ENCODE measurements around the gene ZNF182.
"Not testable (repeated sequence)": the region's sequence is repeated elsewhere in the genome, so short reads cannot be mapped to it uniquely, and the experiment has no call there.

The ZNF182 gene

GRCh38 chrX:47992669-47993068, 11.1 kb downstream of the ZNF182 start:
- DNase-seq = no peak

DNA sequence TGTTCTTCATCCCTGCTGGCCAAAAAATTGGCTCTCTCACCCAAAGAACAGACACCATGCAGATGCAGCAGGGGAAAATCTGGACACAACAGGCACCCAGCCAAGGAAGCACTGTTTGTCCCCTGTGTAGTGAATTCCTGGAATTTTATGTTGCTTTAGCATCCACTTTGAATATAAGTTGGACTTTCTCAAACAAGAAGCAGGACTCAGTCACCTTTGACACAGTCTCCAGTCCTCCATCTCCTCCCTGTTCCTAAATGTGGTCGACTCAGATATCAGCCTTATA, 11.8 kb downstream of the ZNF182 start:
- no peak for DNase-seq

DNA sequence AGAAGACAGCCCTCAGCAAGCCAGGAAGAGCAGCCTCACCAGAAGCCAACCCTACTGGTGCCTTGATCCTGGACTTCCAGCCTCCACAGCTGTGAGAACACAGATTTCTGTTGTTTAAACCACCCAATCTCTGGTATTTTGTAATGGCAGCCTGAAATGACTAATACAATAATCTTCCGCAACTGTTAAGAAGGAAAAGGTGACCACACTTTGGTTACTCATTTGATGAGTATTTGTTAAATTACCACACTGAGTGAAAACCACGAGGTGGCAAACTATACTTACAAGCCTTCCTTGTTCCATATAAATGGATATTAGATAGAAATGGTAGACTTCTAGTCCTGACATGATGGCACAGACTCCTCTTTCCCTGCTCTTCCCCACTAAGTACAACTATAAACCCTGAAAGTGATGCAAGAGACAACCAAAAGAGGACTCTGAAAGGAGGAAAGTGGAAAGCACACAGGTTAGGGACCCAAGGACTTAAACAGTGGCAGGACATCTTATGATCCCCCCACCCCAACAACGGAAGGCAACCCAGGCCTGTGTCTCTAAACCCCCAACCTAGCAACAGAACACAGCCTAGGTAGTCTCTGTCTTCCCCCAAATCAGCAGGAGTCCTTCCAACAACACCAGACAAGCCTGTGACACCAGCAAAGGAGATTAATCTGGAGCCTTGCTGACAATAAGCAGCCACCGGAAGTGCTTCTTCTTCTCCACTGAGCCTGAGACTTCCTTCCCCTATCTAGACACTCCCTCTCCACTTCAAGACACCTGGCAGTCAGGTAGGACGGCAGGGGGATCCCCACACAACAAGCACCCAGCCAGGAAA, 12.3 kb downstream of the ZNF182 start:
- DNase-seq = peak; percentile 8

GRCh38 chrX:47976254-47977151, 27.3 kb downstream of the ZNF182 start:
- no peak for DNase-seq

- no peak for DNase-seq
Measured at GRCh38 chrX:47973235-47973634, 30.6 kb downstream of the ZNF182 start.

DNA sequence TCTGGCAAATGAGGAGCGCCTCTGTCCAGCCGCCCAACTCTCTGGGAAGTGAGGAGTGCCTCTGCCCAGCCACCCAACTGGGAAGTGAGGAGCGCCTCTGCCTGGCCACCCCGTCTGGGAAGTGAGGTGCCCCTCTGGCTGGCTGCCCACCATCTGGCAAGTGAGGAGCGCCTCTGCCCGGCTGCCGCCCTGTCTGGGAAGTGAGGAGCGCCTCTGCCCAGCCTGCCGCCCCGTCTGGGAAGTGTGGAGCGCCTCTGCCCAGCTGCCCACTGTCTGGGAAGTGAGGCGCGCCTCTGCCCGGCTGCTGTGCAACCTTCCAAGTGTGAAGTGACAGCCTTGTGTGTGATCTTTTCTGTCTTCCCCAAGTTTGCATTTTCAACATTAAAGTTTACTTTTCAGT, 38.3 kb downstream of the ZNF182 start:
- not testable (repeated sequence) for DNase-seq

DNA sequence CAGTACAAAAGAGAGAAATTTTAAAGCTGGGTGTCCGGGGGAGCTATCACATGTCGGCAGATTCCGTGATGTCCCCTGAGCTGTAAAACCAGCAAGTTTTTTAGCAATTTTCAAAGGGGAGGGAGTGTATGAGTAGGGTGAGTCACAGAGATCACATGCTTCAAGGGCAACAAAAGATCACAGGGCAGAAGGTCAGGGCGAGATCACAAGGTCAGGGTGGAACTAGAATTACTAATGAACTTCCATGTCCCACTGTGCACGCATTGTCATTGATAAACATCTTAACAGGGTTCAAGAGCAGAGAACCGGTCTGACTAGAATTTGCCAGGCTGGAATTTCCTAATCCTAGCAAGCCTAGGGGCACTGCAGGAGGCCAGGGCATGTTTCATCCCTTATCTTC, 42.0 kb downstream of the ZNF182 start:
- DNase-seq = not testable (repeated sequence)

GRCh38 chrX:47960406-47960805, 43.4 kb downstream of the ZNF182 start:
- no peak for DNase-seq

GRCh38 chrX:47958761-47959342, 44.9 kb downstream of the ZNF182 start:
- DNase-seq = peak; percentile 43

- DNase-seq = not testable (repeated sequence)
Measured at GRCh38 chrX:47958206-47958605, 45.6 kb downstream of the ZNF182 start.

DNA sequence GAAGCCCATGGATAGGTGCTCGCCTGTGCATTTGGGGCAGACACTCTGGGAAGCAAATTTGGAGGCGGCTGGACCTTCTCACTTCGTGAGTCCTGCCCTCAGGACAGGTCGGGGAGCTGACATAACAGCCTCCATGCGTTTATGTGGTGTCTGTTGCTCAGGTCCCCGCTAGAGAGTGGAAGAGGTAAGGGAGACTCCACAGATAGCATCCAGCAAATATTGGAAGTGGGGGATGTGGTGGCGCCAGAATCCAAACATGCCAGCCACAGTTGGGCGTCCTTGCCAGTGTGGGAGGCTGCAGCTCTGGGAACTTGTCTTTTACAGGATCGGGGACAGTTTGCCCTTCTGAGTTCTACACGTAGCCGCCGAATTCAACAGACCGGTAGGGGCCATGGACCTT, 47.8 kb downstream of the ZNF182 start:
- DNase-seq = no peak

- not testable (repeated sequence) for DNase-seq
Measured at GRCh38 chrX:47955295-47955694, 48.5 kb downstream of the ZNF182 start.

- DNase-seq = no peak
Measured at GRCh38 chrX:47941423-47941822, 62.4 kb downstream of the ZNF182 start.

- no peak for DNase-seq
Measured at GRCh38 chrX:47940448-47940847, 63.3 kb downstream of the ZNF182 start.

- no peak for DNase-seq
Measured at GRCh38 chrX:47936940-47937317, 66.9 kb downstream of the ZNF182 start.

DNA sequence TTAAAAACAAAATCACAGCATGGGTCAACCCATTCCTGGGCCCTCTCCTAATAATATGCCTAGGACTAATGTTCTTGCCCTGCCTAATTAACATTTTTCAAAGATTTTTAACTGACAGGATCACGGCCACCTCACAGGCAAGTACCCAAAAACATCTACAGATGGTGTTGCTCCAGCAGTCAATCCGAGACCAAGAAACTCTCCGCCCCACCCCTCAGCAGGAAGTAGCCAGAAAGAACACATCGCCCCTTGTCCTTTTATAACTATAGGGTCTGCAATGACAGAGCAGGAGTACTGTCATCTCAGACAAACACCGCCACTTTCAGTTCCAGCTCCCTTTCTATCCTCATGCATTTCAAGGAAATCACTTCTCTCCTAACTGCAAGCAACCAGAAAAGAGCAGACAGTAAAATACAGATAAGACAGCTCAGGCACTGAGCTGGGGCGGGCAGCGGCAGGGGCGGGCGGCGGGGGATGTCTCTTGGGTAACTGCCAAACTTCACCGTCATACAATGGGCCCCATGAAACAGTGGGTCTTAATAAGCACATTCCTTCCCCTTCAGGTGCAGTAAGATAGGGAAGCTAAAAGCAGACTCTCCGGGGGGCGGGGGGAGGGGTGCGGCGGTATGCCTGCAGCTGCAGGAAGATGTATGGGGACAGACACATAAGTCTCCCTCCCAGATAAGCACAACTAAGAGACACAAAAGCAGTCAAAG, 67.4 kb downstream of the ZNF182 start:
- DNase-seq = no peak

- no peak for DNase-seq
Measured at GRCh38 chrX:47933946-47934345, 69.8 kb downstream of the ZNF182 start.

DNA sequence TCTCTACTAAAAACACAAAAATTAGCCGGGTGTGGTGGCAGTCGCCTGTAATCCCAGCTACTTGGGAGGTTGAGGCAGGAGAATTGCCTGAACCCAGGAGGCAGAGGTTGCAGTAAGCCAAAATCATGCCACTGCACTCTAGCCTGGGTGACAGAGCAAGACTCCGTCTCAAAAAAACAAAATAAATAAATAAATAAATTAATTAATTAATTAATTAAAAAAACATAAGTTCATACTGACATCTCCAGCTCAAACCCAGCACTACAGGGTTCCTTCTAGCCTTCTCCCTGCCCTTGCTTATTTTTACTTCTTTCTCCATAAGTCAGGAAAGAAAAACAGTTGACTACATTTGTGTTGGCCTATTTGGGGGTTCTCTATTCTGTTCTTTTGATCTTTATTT, 71.8 kb downstream of the ZNF182 start:
- DNase-seq = not testable (repeated sequence)

- DNase-seq = no peak
Measured at GRCh38 chrX:47927212-47927611, 76.6 kb downstream of the ZNF182 start.

Data from CD4-positive, alpha-beta T cell treated with Interleukin-17A for 1 hour (primary cell).